Smooth muscle cell (in vitro differentiated cells): Measurements from ENCODE around the gene WFDC9. TPM values are rescaled to one million over a fixed set of nuclear protein-coding genes. Genes with fewer than 3 reads are reported as not detected.

Experiments
- DNase-seq: peaks from one replicate; lab custom pipeline; 2025; ENCODE audit not compliant: unreplicated experiment; lab: John Stamatoyannopoulos, UW
- H2AFZ ChIP-seq: fragments of 200-600 bp; sonication (generic); 2 replicates; pipeline ENCODE4 v1.6.0; 2016; ENCODE audit warnings: antibody characterized with exemption, low read depth, mild to moderate bottlenecking
- H3F3A ChIP-seq: fragments of 200-600 bp; sonication (generic); 2 replicates; pipeline ENCODE4 v1.6.0; 2017; ENCODE audit warnings: antibody characterized with exemption, low read depth
- H3K27ac ChIP-seq: fragments of 200-600 bp; sonication (generic); 2 replicates; pipeline ENCODE4 v1.5.1; 2016; ENCODE audit warnings: low read depth, mild to moderate bottlenecking
- H3K27me3 ChIP-seq: fragments of 200-600 bp; sonication (generic); 2 replicates; pipeline ENCODE4 v1.6.1; 2016; ENCODE audit warnings: low read depth, mild to moderate bottlenecking
- H3K36me3 ChIP-seq: fragments of 200-600 bp; sonication (generic); 2 replicates; pipeline ENCODE4 v1.5.1; 2016; ENCODE audit warnings: low read depth
- H3K4me1 ChIP-seq: fragments of 200-600 bp; sonication (generic); 2 replicates; pipeline ENCODE4 v1.5.1; 2016; ENCODE audit warnings: low read depth
- H3K4me2 ChIP-seq: fragments of 200-600 bp; sonication (generic); 2 replicates; pipeline ENCODE4 v1.6.0; 2016; ENCODE audit warnings: mild to moderate bottlenecking
- H3K4me3 ChIP-seq: fragments of 200-600 bp; sonication (generic); 2 replicates; pipeline ENCODE4 v1.5.1; 2016; ENCODE audit warnings: mild to moderate bottlenecking
- H3K79me2 ChIP-seq: fragments of 200-600 bp; sonication (generic); 2 replicates; pipeline ENCODE4 v1.6.0; 2016; ENCODE audit warnings: low read depth, mild to moderate bottlenecking
- H3K9ac ChIP-seq: fragments of 200-600 bp; sonication (generic); 2 replicates; pipeline ENCODE4 v1.6.0; 2016; ENCODE audit warnings: low read depth
- H3K9me3 ChIP-seq: fragments of 200-600 bp; sonication (generic); replicated peaks from 2 replicates; pipeline ENCODE4 v1.5.1; 2016; ENCODE audit warnings: low read depth
- H4K20me1 ChIP-seq: fragments of 200-600 bp; sonication (generic); 2 replicates; pipeline ENCODE4 v1.6.0; 2016; ENCODE audit warnings: low read depth
- WGBS: methylation state at CpG from one replicate; pipeline ENCODE4 v1.1.7; 2016; ENCODE audit warnings: low lambda C conversion rate; 5-methylcytosine and 5-hydroxymethylcytosine counted together
- polyA plus RNA-seq: library from polyadenylated mRNA; unstranded; fragments of >200 nt; fragmentation: Nextera tagmentation; extraction: Ambion mirVana; gene quantifications from 2 replicates; pipeline ENCODE4 v1.2.1, GENCODE V29; 2016
- small RNA-seq: library from RNA; depleted of rRNA; stranded (forward); fragments of <200 nt; gene quantifications from one replicate; pipeline ENCODE3, GENCODE V24; 2014
- total RNA-seq: library from RNA; depleted of rRNA; stranded (reverse); fragments of >200 nt; gene quantifications from 2 replicates; pipeline ENCODE4 v1.2.3, GENCODE V29; 2014
- TF ChIP-seq, protein P1 (sequence below): fragments of 200-600 bp; sonication (generic); IDR thresholded peaks from 2 replicates; pipeline ENCODE4 v1.5.1; 2017; ENCODE audit warnings: borderline replicate concordance, mild to moderate bottlenecking, antibody characterized with exemption; ENCODE audit not compliant: insufficient read depth, poor library complexity, severe bottlenecking

The WFDC9 gene
- total and polyA plus RNA-seq, 2 experiments from 2014 or later = not detected

DNA sequence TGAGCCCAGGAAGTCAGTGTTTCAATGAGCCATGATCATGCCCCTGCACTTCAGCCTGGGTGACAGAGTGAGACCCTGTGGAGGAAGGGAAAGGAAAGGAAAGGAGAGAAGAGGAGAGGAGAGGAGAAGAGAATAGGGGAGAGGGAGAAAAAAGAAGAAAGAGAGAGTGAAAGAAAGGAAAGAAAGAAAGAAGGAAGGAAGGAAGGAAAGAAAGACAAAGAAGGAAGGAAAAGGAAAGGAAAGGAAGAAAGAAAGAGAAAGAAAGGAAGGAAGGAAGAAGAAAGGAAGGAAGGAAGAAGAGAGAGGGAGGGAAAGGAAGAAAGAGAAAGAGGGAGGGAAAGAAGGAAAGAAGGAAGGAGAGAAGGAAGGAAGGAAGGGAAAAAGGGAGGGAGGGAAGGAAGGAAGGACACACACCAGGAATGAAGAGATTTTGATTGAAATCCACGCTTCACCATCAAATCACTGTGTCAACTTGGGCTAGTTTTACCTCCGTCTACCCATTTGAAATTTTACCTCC, 66.3 kb downstream of the WFDC9 start:
- H3K4me2 ChIP-seq = no peak overlapping the region
- 93% methylated on average over 2 of the region's 2 CpGs for WGBS
- no peaks in the 10 kb centered on the region for H3F3A ChIP-seq
- TF ChIP-seq, protein P1, sequence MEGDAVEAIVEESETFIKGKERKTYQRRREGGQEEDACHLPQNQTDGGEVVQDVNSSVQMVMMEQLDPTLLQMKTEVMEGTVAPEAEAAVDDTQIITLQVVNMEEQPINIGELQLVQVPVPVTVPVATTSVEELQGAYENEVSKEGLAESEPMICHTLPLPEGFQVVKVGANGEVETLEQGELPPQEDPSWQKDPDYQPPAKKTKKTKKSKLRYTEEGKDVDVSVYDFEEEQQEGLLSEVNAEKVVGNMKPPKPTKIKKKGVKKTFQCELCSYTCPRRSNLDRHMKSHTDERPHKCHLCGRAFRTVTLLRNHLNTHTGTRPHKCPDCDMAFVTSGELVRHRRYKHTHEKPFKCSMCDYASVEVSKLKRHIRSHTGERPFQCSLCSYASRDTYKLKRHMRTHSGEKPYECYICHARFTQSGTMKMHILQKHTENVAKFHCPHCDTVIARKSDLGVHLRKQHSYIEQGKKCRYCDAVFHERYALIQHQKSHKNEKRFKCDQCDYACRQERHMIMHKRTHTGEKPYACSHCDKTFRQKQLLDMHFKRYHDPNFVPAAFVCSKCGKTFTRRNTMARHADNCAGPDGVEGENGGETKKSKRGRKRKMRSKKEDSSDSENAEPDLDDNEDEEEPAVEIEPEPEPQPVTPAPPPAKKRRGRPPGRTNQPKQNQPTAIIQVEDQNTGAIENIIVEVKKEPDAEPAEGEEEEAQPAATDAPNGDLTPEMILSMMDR = no peak
- no peaks in the 10 kb centered on the region for H3K79me2 ChIP-seq
- H3K9me3 ChIP-seq = no peaks in the 10 kb centered on the region
- no peak overlapping the region for H2AFZ ChIP-seq
- H3K36me3 ChIP-seq = no peaks in the 10 kb centered on the region
- no peaks in the 10 kb centered on the region for H3K4me1 ChIP-seq
- no peak overlapping the region for H3K4me3 ChIP-seq
- no peak for DNase-seq
- no peaks in the 10 kb centered on the region for H4K20me1 ChIP-seq
- no peak overlapping the region for H3K9ac ChIP-seq
- H3K27ac ChIP-seq = no peak overlapping the region
- H3K27me3 ChIP-seq = peaks cover 18% of the 10 kb centered on the region

Small RNAs within 50 kb of the gene (small RNA-seq; reads per million reads assigned to genes)
- gene RNA5SP485 = not detected

Other genes with a start within 250 kb of the WFDC9 start
- 5.9 and 6.4 TPM in 2 replicates for gene DBNDD2, start 223.0 kb downstream of the WFDC9 start, total RNA-seq
- gene DBNDD2, start 223.0 kb downstream of the WFDC9 start, polyA plus RNA-seq = 2.9 and 11.0 TPM in 2 replicates
- 90.7 and 99.5 TPM in 2 replicates for gene PIGT, start 215.1 kb downstream of the WFDC9 start, total RNA-seq
- 169 and 206 TPM in 2 replicates for gene PIGT, start 215.1 kb downstream of the WFDC9 start, polyA plus RNA-seq
- gene WFDC2, start 161.5 kb downstream of the WFDC9 start, total RNA-seq = 3.0 and 5.7 TPM in 2 replicates
- 9.5 and 42.9 TPM in 2 replicates for gene WFDC2, start 161.5 kb downstream of the WFDC9 start, polyA plus RNA-seq
- gene SPINT3, start 115.7 kb downstream of the WFDC9 start, total RNA-seq = not detected in 2 replicates
- gene SPINT3, start 115.7 kb downstream of the WFDC9 start, polyA plus RNA-seq = not detected in 2 replicates
- not detected in 2 replicates for gene WFDC6, start 91.8 kb downstream of the WFDC9 start, total RNA-seq
- not detected in 2 replicates for gene WFDC6, start 91.8 kb downstream of the WFDC9 start, polyA plus RNA-seq
- not detected in 2 replicates for gene EPPIN, start 83.9 kb downstream of the WFDC9 start, total RNA-seq
- not detected in 2 replicates for gene EPPIN, start 83.9 kb downstream of the WFDC9 start, polyA plus RNA-seq
- not detected in 2 replicates for gene WFDC8, start 52.0 kb downstream of the WFDC9 start, total RNA-seq
- not detected in 2 replicates for gene WFDC8, start 52.0 kb downstream of the WFDC9 start, polyA plus RNA-seq
- gene WFDC10A, start 1.5 kb downstream of the WFDC9 start, total RNA-seq = not detected in 2 replicates
- not detected in 2 replicates for gene WFDC10A, start 1.5 kb downstream of the WFDC9 start, polyA plus RNA-seq
- not detected in 2 replicates for gene WFDC11, start 39.0 kb upstream of the WFDC9 start, total RNA-seq
- gene WFDC11, start 39.0 kb upstream of the WFDC9 start, polyA plus RNA-seq = not detected in 2 replicates
- gene WFDC13, start 70.8 kb upstream of the WFDC9 start, total RNA-seq = not detected in 2 replicates
- gene WFDC13, start 70.8 kb upstream of the WFDC9 start, polyA plus RNA-seq = not detected in 2 replicates
- not detected in 2 replicates for gene WFDC10B, start 73.7 kb upstream of the WFDC9 start, total RNA-seq
- gene WFDC10B, start 73.7 kb upstream of the WFDC9 start, polyA plus RNA-seq = 0.31 TPM in 1 of 2 replicates, not detected in the other
- not detected in 2 replicates for gene SPINT4, start 91.1 kb upstream of the WFDC9 start, total RNA-seq
- gene SPINT4, start 91.1 kb upstream of the WFDC9 start, polyA plus RNA-seq = not detected in 2 replicates
- not detected in 2 replicates for gene WFDC3, start 160.6 kb upstream of the WFDC9 start, total RNA-seq
- 0.64 TPM in 1 of 2 replicates, not detected in the other for gene WFDC3, start 160.6 kb upstream of the WFDC9 start, polyA plus RNA-seq
- 15.3 and 19.4 TPM in 2 replicates for gene DNTTIP1, start 160.7 kb upstream of the WFDC9 start, total RNA-seq
- gene DNTTIP1, start 160.7 kb upstream of the WFDC9 start, polyA plus RNA-seq = 52.6 and 55.4 TPM in 2 replicates
- gene UBE2C, start 181.4 kb upstream of the WFDC9 start, total RNA-seq = 25.8 and 35.1 TPM in 2 replicates
- gene UBE2C, start 181.4 kb upstream of the WFDC9 start, polyA plus RNA-seq = 61.2 and 66.5 TPM in 2 replicates
- gene TNNC2, start 196.0 kb upstream of the WFDC9 start, total RNA-seq = 1.7 TPM in 1 of 2 replicates, not detected in the other
- gene TNNC2, start 196.0 kb upstream of the WFDC9 start, polyA plus RNA-seq = 0.78 and 1.2 TPM in 2 replicates
- gene SNX21, start 202.5 kb upstream of the WFDC9 start, total RNA-seq = 10.9 and 14.7 TPM in 2 replicates
- gene SNX21, start 202.5 kb upstream of the WFDC9 start, polyA plus RNA-seq = 14.4 and 17.8 TPM in 2 replicates
- gene ACOT8, start 226.1 kb upstream of the WFDC9 start, total RNA-seq = 30.2 and 31.9 TPM in 2 replicates
- gene ACOT8, start 226.1 kb upstream of the WFDC9 start, polyA plus RNA-seq = 32.6 and 43.8 TPM in 2 replicates
- gene ZSWIM3, start 226.3 kb upstream of the WFDC9 start, total RNA-seq = 4.9 and 6.5 TPM in 2 replicates
- 1.4 and 2.1 TPM in 2 replicates for gene ZSWIM3, start 226.3 kb upstream of the WFDC9 start, polyA plus RNA-seq
- 10.5 and 12.2 TPM in 2 replicates for gene ZSWIM1, start 249.9 kb upstream of the WFDC9 start, total RNA-seq
- gene ZSWIM1, start 249.9 kb upstream of the WFDC9 start, polyA plus RNA-seq = 5.7 and 6.7 TPM in 2 replicates